ENCODE results near the gene CES4A. TPM values are rescaled to one million over a fixed set of nuclear protein-coding genes. Genes with fewer than 3 reads are reported as not detected.
"Not testable (repeated sequence)": the region's sequence is repeated elsewhere in the genome, so short reads cannot be mapped to it uniquely, and the experiment has no call there.

The CES4A gene
- total and polyA plus RNA-seq, 4 experiments from 2014 or later: 4.1 to 21.9 (median 16.0) TPM

DNA sequence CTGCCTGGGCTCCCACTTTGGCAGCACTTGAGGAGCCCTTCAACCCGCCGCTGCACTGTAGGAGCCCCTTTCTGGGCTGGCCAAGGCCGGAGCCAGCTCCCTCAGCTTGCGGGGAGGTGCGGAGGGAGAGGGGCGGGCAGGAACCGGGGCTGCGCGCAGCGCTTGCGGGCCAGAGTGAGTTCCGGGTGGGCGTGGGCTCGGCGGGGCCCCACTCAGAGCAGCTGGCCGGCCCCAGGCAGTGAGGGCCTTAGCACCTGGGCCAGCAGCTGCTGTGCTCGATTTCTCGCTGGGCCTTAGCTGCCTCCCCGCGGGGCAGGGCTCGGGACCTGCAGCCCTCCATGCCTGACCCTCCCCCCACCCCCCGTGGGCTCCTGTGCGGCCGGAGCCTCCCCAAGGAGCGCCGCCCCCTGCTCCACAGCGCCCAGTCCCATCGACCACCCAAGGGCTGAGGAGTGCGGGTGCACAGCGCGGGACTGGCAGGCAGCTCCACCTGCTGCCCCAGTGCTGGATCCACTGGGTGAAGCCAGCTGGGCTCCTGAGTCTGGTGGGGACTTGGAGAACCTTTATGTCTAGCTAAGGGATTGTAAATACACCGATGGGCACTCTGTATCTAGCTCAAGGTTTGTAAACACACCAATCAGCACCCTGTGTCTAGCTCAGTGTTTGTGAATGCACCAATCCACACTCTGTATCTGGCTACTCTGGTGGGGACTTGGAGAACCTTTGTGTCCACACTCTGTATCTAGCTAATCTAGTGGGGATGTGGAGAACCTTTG lies 14.0 kb upstream of the CES4A start:
- DNase-seq; H3K36me3 ChIP-seq (ENCODE audit: insufficient read depth, low read length); H3K36me3 Mint-ChIP-seq; H3K27me3 Mint-ChIP-seq; H3K9me3 ChIP-seq (ENCODE audit: control insufficient read depth in 1 of 2, low read length in 2 of 2); H3K4me3 ChIP-seq (ENCODE audit: low read length in 2 of 2); H3K27ac ChIP-seq (ENCODE audit: low read depth, low read length); intact Hi-C loops (cut with micrococcal nuclease); H3K27me3 ChIP-seq (ENCODE audit: insufficient read depth, low read length); H3K9me3 Mint-ChIP-seq; H3K4me1 ChIP-seq (ENCODE audit: insufficient read depth, low read length): not testable (repeated sequence)
- peak overlapping the region in 3 of 7 donors; percentile 47 to 84 (median 52) for H3K27ac Mint-ChIP-seq
- H3K4me3 Mint-ChIP-seq: peak overlapping the region; percentile 74 to 88 (median 83)
- peaks cover 6 to 14% (median 11%) of the 10 kb centered on the region in 4 donors for H3K4me1 Mint-ChIP-seq
- POLR2A ChIA-PET (ENCODE audit: partially characterized antibody): interaction anchor here (1.2 kb wide), 1 partner anchor 180 kb away, joined by 4 read pairs; no protein-coding TSS in a partner anchor
- CTCF ChIA-PET (ENCODE audit: partially characterized antibody): interaction anchor here (0.6 to 5.9 kb wide), 7 partner anchors 9 to 316 kb away, joined by 3 to 50 read pairs (median 3); partner anchors contain the start of gene B3GNT9

DNA sequence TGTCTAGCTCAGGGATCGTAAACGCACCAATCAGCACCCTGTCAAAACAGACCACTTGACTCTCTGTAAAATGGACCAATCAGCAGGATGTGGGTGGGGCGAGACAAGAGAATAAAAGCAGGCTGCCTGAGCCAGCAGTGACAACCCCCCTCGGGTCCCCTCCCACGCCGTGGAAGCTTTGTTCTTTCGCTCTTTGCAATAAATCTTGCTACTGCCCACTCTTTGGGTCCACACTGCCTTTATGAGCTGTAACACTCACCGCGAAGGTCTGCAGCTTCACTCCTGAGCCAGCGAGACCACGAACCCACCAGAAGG lies 13.5 kb upstream of the CES4A start:
- POLR2A ChIA-PET (ENCODE audit: partially characterized antibody): interaction anchor here (1.2 kb wide), 1 partner anchor 180 kb away, joined by 4 read pairs; no protein-coding TSS in a partner anchor
- H3K9me3 ChIP-seq (ENCODE audit: control insufficient read depth in 1 of 2, low read length in 2 of 2); H3K27me3 Mint-ChIP-seq; H3K27ac ChIP-seq (ENCODE audit: low read depth, low read length); H3K27me3 ChIP-seq (ENCODE audit: insufficient read depth, low read length); H3K4me1 ChIP-seq (ENCODE audit: insufficient read depth, low read length); H3K36me3 Mint-ChIP-seq; H3K36me3 ChIP-seq (ENCODE audit: insufficient read depth, low read length); H3K9me3 Mint-ChIP-seq; H3K4me3 ChIP-seq (ENCODE audit: low read length in 2 of 2): not testable (repeated sequence)
- Mint-ChIP-seq H3K4me1 (peaks cover 6 to 14% (median 11%) of the 10 kb centered on the region in 4 donors), H3K27ac (peak overlapping the region in 3 of 7 donors; percentile 47 to 84 (median 52)), H3K4me3 (peak overlapping the region; percentile 74 to 88 (median 83))
- intact Hi-C loops (cut with micrococcal nuclease): loop anchor here (5.0 kb wide), 1 partner anchor 42 kb away; no protein-coding TSS in a partner anchor
- peak; percentile 28 to 60 (median 41) for DNase-seq
- CTCF ChIA-PET (ENCODE audit: partially characterized antibody): interaction anchor here (0.6 to 5.9 kb wide), 7 partner anchors 9 to 316 kb away, joined by 3 to 50 read pairs (median 3); partner anchors contain the start of gene B3GNT9

DNA sequence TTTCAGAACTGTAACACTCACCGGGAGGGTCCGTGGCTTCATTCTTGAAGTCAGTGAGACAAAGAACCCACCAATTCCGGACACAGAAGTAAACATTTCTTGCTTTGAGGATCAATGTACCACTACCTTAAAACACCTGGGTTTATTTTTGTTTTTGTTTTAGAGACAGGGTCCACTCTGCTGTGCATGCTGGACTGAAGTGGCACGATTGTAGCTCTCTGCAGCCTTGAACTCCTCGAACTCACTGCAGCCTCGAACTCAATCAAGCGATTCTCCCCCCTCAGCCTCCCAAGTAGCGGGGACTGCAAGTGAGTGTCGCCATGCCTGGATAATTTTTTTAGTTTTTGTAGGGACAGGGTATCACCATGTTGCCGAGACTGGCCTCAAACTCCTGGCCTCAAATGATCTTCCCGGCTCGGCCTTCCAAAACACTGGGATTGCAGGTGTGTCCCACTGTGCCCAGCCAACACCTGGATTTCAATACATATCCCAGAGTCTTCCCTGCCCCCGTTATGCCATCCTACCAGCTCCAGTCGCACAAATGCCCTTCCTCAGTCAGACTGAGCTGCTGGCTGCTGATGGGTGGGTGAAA lies 13.0 kb upstream of the CES4A start:
- H3K4me1 Mint-ChIP-seq: peaks cover 6 to 14% (median 11%) of the 10 kb centered on the region in 4 donors
- Histone ChIP-seq H3K36me3 (ENCODE audit: insufficient read depth, low read length) (no peaks in the 10 kb centered on the region), H3K4me3 (ENCODE audit: low read length in 2 of 2) (no peak overlapping the region), H3K27me3 (ENCODE audit: insufficient read depth, low read length) (no peaks in the 10 kb centered on the region), H3K4me1 (ENCODE audit: insufficient read depth, low read length) (peaks cover 6% of the 10 kb centered on the region), H3K9me3 (ENCODE audit: control insufficient read depth in 1 of 2, low read length in 2 of 2) (no peaks in the 10 kb centered on the region), H3K27ac (ENCODE audit: low read depth, low read length) (no peak overlapping the region)
- peaks cover 0 to 3% of the 10 kb centered on the region in 2 donors for H3K27me3 Mint-ChIP-seq
- H3K27ac Mint-ChIP-seq: peak overlapping the region in 2 of 7 donors; percentile 9 to 52
- POLR2A ChIA-PET (ENCODE audit: partially characterized antibody): interaction anchor here (1.0 to 1.4 kb wide), 4 partner anchors 126 to 181 kb away, joined by 3 to 4 read pairs (median 3); partner anchors contain the start of gene B3GNT9
- peak overlapping the region; percentile 74 to 88 (median 83) for H3K4me3 Mint-ChIP-seq
- no peaks in the 10 kb centered on the region for H3K9me3 Mint-ChIP-seq
- no peaks in the 10 kb centered on the region for H3K36me3 Mint-ChIP-seq
- CTCF ChIA-PET (ENCODE audit: partially characterized antibody): interaction anchor here (0.7 to 5.9 kb wide), 11 partner anchors 8 to 490 kb away, joined by 3 to 50 read pairs (median 3); partner anchors contain the start of gene B3GNT9
- DNase-seq: no peak
- intact Hi-C loops (cut with micrococcal nuclease): loop anchor here (5.0 kb wide), 1 partner anchor 42 kb away; no protein-coding TSS in a partner anchor

DNA sequence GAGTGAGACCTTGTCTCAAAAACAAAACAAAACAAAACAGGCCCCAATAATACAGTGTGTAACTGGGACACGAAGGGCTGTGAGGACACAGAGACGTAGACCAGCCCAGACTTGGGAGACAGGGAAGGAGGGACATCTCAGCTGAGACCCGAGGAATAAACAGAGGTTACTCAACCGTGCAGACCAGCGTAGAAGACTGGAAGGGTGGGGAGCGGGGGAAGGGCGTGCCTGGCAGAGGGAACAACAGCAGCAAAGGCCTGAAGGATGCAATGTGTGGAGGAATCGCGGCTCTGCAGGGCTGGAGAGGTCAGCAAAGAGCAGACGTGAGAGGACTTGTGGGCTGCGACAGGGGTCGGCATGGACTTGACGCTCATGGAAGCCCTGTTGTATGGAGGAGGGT lies 11.6 kb upstream of the CES4A start:
- Mint-ChIP-seq H3K9me3 (no peaks in the 10 kb centered on the region), H3K4me1 (peaks cover 6 to 15% (median 11%) of the 10 kb centered on the region in 4 donors), H3K36me3 (no peaks in the 10 kb centered on the region), H3K27ac (no peak overlapping the region), H3K27me3 (peaks cover 0 to 3% of the 10 kb centered on the region in 2 donors), H3K4me3 (peak overlapping the region in 1 of 8 donors; percentile 26)
- POLR2A ChIA-PET (ENCODE audit: partially characterized antibody): interaction anchor here (1.0 to 1.4 kb wide), 2 partner anchors 174 to 179 kb away, joined by 3 read pairs; partner anchors contain the start of gene B3GNT9
- intact Hi-C loops (cut with micrococcal nuclease): loop anchor here (1.0 to 5.0 kb wide), 6 partner anchors 22 to 440 kb away; partner anchors contain the start of gene ZDHHC1
- Histone ChIP-seq H3K27me3 (ENCODE audit: insufficient read depth, low read length) (no peaks in the 10 kb centered on the region), H3K27ac (ENCODE audit: low read depth, low read length) (no peak overlapping the region), H3K4me1 (ENCODE audit: insufficient read depth, low read length) (peaks cover 6% of the 10 kb centered on the region), H3K9me3 (ENCODE audit: control insufficient read depth in 1 of 2, low read length in 2 of 2) (no peaks in the 10 kb centered on the region), H3K4me3 (ENCODE audit: low read length in 2 of 2) (no peak overlapping the region), H3K36me3 (ENCODE audit: insufficient read depth, low read length) (no peaks in the 10 kb centered on the region)
- CTCF ChIA-PET (ENCODE audit: partially characterized antibody): interaction anchor here (0.7 to 5.9 kb wide), 10 partner anchors 8 to 440 kb away, joined by 3 to 50 read pairs (median 4); partner anchors contain the start of gene B3GNT9
- no peak for DNase-seq

DNA sequence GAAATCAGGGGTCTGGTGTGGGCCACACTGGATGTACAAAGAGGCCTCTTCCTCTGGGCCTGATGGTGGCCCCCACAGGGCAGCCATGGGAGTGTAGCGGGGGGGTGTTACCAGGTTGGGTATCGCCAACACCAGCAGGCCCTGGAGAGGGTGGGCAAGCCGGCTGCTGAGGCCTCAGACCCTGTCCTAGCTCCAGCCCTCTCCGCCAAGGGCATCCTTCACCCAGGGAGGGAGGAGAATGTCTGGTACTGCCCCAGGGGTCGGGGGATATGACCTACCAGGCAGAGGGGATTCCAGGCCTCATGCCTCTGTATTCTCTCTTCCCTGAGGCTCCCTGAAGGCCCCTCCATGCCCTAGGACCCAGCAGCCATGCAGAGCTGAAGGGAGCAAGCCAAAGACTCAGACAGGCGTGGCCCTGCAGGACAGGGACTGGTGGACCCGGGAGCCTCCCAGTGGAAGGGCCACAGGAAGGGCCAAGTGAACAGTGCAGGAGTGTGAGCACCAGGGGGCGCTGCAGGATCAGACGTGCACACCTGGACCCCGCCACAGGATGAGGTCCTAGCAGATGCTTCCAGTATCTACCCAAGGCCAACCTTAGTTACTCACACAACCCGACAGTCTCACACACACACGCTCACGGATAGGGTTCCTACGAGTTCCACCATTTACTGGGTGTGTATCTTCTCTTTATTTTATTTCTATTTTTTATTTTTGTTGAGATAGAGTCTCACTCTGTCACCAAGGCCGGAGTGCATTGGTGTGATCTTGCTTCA lies 10.9 kb upstream of the CES4A start:
- Histone ChIP-seq H3K36me3 (ENCODE audit: insufficient read depth, low read length) (no peaks in the 10 kb centered on the region), H3K4me3 (ENCODE audit: low read length in 2 of 2) (no peak overlapping the region), H3K27ac (ENCODE audit: low read depth, low read length) (no peak overlapping the region), H3K4me1 (ENCODE audit: insufficient read depth, low read length) (peaks cover 14% of the 10 kb centered on the region), H3K27me3 (ENCODE audit: insufficient read depth, low read length) (no peaks in the 10 kb centered on the region), H3K9me3 (ENCODE audit: control insufficient read depth in 1 of 2, low read length in 2 of 2) (no peaks in the 10 kb centered on the region)
- H3K4me1 Mint-ChIP-seq: peaks cover 11 to 23% (median 17%) of the 10 kb centered on the region in 4 donors
- H3K27me3 Mint-ChIP-seq: peaks cover 0 to 3% of the 10 kb centered on the region in 2 donors
- H3K4me3 Mint-ChIP-seq: peak overlapping the region in 1 of 8 donors; percentile 46
- no peaks in the 10 kb centered on the region for H3K36me3 Mint-ChIP-seq
- H3K27ac Mint-ChIP-seq: peak overlapping the region in 2 of 7 donors; percentile 2 to 42
- peak; percentile 80 to 83 (median 81) for DNase-seq
- intact Hi-C loops (cut with micrococcal nuclease): loop anchor here (1.0 to 5.0 kb wide), 7 partner anchors 23 to 487 kb away; partner anchors contain the start of gene ZDHHC1
- CTCF ChIA-PET (ENCODE audit: partially characterized antibody): interaction anchor here (0.7 to 5.9 kb wide), 17 partner anchors 9 to 439 kb away, joined by 3 to 50 read pairs (median 5); partner anchors contain the start of genes B3GNT9, CBFB, TMEM208 and TRADD
- H3K9me3 Mint-ChIP-seq: no peaks in the 10 kb centered on the region
- POLR2A ChIA-PET (ENCODE audit: partially characterized antibody): interaction anchor here (1.5 to 2.1 kb wide), 2 partner anchors 177 to 207 kb away, joined by 5 to 7 read pairs; no protein-coding TSS in a partner anchor

DNA sequence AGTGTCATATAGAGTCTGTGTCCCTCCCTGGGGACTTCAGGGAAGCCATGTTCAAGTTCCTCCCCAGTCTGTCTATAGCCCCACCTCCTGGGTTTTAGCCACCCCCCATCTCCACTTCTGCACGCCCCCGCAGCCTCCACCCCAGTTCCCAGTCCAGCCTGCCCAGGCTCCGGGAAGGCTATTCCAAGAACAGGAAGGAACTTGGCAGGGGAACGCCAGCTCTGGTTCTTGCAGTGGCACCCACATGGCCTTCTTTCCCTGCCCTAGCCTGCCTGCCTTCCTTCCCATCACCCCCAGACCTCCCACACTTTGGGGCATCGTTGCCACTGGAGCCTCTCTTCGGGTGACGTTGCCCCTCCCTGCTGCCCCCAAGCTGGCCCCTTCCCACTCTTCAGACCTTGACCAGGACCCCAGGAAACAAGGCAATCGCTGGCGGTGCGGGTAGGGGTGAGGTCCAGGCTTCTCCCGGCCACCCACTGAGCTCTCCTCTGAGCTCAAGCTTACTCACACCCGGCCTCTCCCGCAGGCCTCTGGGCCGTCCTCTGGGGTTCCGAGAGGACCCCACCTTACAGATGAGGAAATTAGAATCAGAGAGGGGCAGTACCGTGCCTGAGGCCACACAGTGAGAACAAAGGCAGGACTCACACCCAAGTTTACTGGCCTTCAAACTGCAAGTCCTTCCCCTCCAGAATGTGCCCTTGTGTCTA lies 9.2 kb upstream of the CES4A start:
- H3K27me3 ChIP-seq (ENCODE audit: insufficient read depth, low read length): no peaks in the 10 kb centered on the region
- intact Hi-C loops (cut with micrococcal nuclease): loop anchor here (2.0 to 5.0 kb wide), 2 partner anchors 38 to 486 kb away; no protein-coding TSS in a partner anchor

More for the DNA sequence above, 9.2 kb upstream of the CES4A start:
- H3K36me3 ChIP-seq (ENCODE audit: insufficient read depth, low read length): no peaks in the 10 kb centered on the region
- no peaks in the 10 kb centered on the region for H3K9me3 Mint-ChIP-seq
- H3K27ac Mint-ChIP-seq: no peak overlapping the region
- ChIA-PET CTCF (ENCODE audit: partially characterized antibody) (interaction anchor here (1.2 to 5.9 kb wide), 11 partner anchors 21 to 215 kb away, joined by 3 to 50 read pairs (median 6); partner anchors contain the start of genes B3GNT9, CBFB and TRADD), POLR2A (ENCODE audit: partially characterized antibody) (interaction anchor here (2.1 kb wide), 1 partner anchor 206 kb away, joined by 5 read pairs; no protein-coding TSS in a partner anchor)
- H3K9me3 ChIP-seq (ENCODE audit: control insufficient read depth in 1 of 2, low read length in 2 of 2): no peaks in the 10 kb centered on the region
- H3K4me3 ChIP-seq (ENCODE audit: low read length in 2 of 2): no peak overlapping the region
- peaks cover 26% of the 10 kb centered on the region for H3K4me1 ChIP-seq (ENCODE audit: insufficient read depth, low read length)
- no peak overlapping the region for H3K27ac ChIP-seq (ENCODE audit: low read depth, low read length)
- H3K4me3 Mint-ChIP-seq: no peak overlapping the region
- no peak for DNase-seq
- H3K4me1 Mint-ChIP-seq: peaks cover 16 to 32% (median 25%) of the 10 kb centered on the region in 4 donors
- no peaks in the 10 kb centered on the region for H3K36me3 Mint-ChIP-seq
- peaks cover 0 to 3% of the 10 kb centered on the region in 2 donors for H3K27me3 Mint-ChIP-seq
